B cell (primary cell): ENCODE data around the gene APBA3.

Experiments used
- CTCF ChIP-seq: fragments of 200-600 bp; IDR thresholded peaks from one replicate; pipeline ENCODE4 v1.8.0; 2022; ENCODE audit warnings: antibody characterized with exemption, mild to moderate bottlenecking
- EZH2 ChIP-seq: IDR thresholded peaks from 2 replicates; pipeline ENCODE4 v1.6.1; 2012; ENCODE audit warnings: borderline replicate concordance, low read depth, mild to moderate bottlenecking, moderate library complexity, low read length; ENCODE audit not compliant: insufficient read depth, poor library complexity, severe bottlenecking

GRCh38 chr19:3750211-3750610 lies 11.3 kb downstream of the APBA3 start:
- TF ChIP-seq CTCF (no peak), EZH2 (no peak)
